ENCODE measurements around the gene RGL2. TPM values are rescaled to one million over a fixed set of nuclear protein-coding genes. Genes with fewer than 3 reads are reported as not detected.
A peak's percentile ranks its signal among the peaks of the same experiment; 100 is the strongest.

Gene RGL2
- total and polyA plus RNA-seq, 2 of the 13 experiments (the other 11 are each of a cell fraction or from before 2014, with no cell fraction given), result 22.9 to 47.4 TPM

- TF ChIP-seq TFAP4 (IDR thresholded peaks at IDR 0.05; ENCODE audit: borderline replicate concordance, low read depth) (no peak), THAP8 (CRISPR knock-in tag; IDR thresholded peaks at IDR 0.05; ENCODE audit: borderline replicate concordance) (no peak), ZNF720 (CRISPR knock-in tag; IDR thresholded peaks at IDR 0.05) (no peak; the same call in 1 of the 2 replicates), ZNF660 (CRISPR knock-in tag; IDR thresholded peaks at IDR 0.05; ENCODE audit: borderline replicate concordance, low read depth) (no peak), TAF1 (CRISPR knock-in tag; IDR thresholded peaks at IDR 0.05) (peak; percentile 94), ZNF776 (CRISPR knock-in tag; IDR thresholded peaks at IDR 0.05) (no peak), ZSCAN9 (CRISPR knock-in tag; IDR thresholded peaks at IDR 0.05; ENCODE audit: borderline replicate concordance) (peak; percentile 96), ZNF251 (CRISPR knock-in tag; IDR thresholded peaks at IDR 0.05) (no peak), ZNF614 (CRISPR knock-in tag; IDR thresholded peaks at IDR 0.05; ENCODE audit: borderline replicate concordance) (peak; percentile 92), SP140L (CRISPR knock-in tag; IDR thresholded peaks at IDR 0.05; ENCODE audit: borderline replicate concordance) (no peak; the same call in 1 of the 2 replicates), ZNF678 (CRISPR knock-in tag; IDR thresholded peaks at IDR 0.05) (no peak), CREBL2 (CRISPR knock-in tag; IDR thresholded peaks at IDR 0.05; ENCODE audit: borderline replicate concordance) (peak; percentile 58; the same call in 1 of the 2 replicates), ATAD3A (CRISPR knock-in tag; IDR thresholded peaks at IDR 0.05) (no peak), ZXDC (CRISPR knock-in tag; IDR thresholded peaks at IDR 0.05) (0 out of 2 replicates have a peak, but pooled peaks have one; percentile 56), ZNF383 (CRISPR knock-in tag; IDR thresholded peaks at IDR 0.05; ENCODE audit: borderline replicate concordance) (0 out of 2 replicates have a peak, but pooled peaks have one; percentile 61), ZNF17 (CRISPR knock-in tag; IDR thresholded peaks at IDR 0.05) (no peak), TCF7L2 (IDR thresholded peaks at IDR 0.05; ENCODE audit: low read depth, low read length) (no peak), ZBTB21 (CRISPR knock-in tag; IDR thresholded peaks at IDR 0.05) (no peak), MXI1 (IDR thresholded peaks at IDR 0.05; ENCODE audit: borderline replicate concordance, low read depth, low read length) (peak; percentile 66; the same call in 1 of the 3 replicates), CC2D1A (CRISPR knock-in tag; IDR thresholded peaks at IDR 0.05) (no peak; the same call in 1 of the 2 replicates), U2AF1 (optimal IDR thresholded peaks at IDR 0.05; ENCODE audit: low read depth, low read length) (peak; percentile 98), KDM1A (CRISPR knock-in tag; IDR thresholded peaks at IDR 0.05) (no peak; the same call in none of the 2 replicates), RFXAP (CRISPR knock-in tag; IDR thresholded peaks at IDR 0.05; ENCODE audit: borderline replicate concordance) (peak; percentile 55; the same call in 1 of the 2 replicates), ZNF878 (CRISPR knock-in tag; IDR thresholded peaks at IDR 0.05) (peak; percentile 96), ZNF570 (CRISPR knock-in tag; IDR thresholded peaks at IDR 0.05; ENCODE audit: borderline replicate concordance) (no peak), MAFK (conservative IDR thresholded peaks at IDR 0.05 in 1 of 2, IDR thresholded peaks at IDR 0.05 in 1 of 2; ENCODE audit: low read length in 2 of 2) (no peak), FOSL1 (CRISPR knock-in tag; IDR thresholded peaks at IDR 0.05; ENCODE audit: borderline replicate concordance) (no peak)
Observed at GRCh38 chr6:33299237-33299944, 649 bp upstream of the RGL2 start (continued).

All from HepG2 (cell line).